Fibroblast of upper back skin (primary cell): Measurements from ENCODE around the gene KCNG4.
A peak's percentile ranks its signal among the peaks of the same experiment; 100 is the strongest.
"Not testable (repeated sequence)": the region's sequence is repeated elsewhere in the genome, so short reads cannot be mapped to it uniquely, and the experiment has no call there.

Source experiments
- DNase-seq: peaks from one replicate; pipeline ENCODE4 v3.0.0-alpha.2; 2013

KCNG4 gene

GRCh38 chr16:84205976-84206691, 33.7 kb downstream of the KCNG4 start:
- DNase-seq: no peak

GRCh38 chr16:84205123-84205522, 34.7 kb downstream of the KCNG4 start:
- DNase-seq: not testable (repeated sequence)

GRCh38 chr16:84204551-84204950, 35.3 kb downstream of the KCNG4 start:
- DNase-seq: not testable (repeated sequence)

DNA sequence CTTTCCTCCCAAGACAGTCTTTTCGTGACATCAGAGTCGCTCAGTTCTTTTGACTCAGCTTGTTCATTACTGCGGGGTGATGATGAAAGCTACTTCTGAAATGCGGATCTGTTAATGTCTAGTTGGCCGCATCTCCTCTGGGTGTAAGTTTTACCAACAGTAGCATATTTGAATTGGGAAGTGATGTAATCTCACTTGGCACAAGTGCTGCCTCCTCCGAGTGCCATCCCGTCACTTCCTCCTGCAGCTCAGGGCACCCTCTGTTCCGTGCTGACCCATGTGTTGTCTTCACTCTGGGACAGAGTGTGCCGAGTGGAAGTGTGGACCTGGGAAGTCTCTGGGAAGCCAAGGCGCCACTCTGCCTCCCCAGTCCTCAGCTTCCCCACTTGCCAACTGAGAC, 40.0 kb downstream of the KCNG4 start:
- DNase-seq: no peak

DNA sequence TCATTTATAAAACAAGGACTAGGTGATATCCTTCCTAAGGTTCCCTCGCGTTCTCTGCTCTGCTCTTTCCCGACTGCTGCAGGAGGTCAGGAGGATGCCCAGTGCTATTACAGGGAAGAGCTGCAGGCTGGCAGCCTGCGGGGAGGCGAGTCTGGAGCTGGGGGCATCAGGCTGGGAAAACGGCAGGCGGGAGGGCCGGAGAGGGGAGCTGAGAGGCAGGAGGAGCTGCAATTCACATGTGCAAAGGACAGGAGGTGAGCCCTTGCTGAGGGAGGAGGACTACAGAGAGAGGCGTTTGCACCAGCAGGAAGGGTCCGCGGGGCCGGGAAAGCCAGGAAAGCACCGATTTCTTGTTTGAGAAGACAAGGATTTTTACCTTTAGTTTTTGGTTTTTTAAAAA, 40.7 kb downstream of the KCNG4 start:
- no peak for DNase-seq

- DNase-seq: peak; percentile 59
Measured at GRCh38 chr16:84198401-84198800, 41.4 kb downstream of the KCNG4 start.

DNA sequence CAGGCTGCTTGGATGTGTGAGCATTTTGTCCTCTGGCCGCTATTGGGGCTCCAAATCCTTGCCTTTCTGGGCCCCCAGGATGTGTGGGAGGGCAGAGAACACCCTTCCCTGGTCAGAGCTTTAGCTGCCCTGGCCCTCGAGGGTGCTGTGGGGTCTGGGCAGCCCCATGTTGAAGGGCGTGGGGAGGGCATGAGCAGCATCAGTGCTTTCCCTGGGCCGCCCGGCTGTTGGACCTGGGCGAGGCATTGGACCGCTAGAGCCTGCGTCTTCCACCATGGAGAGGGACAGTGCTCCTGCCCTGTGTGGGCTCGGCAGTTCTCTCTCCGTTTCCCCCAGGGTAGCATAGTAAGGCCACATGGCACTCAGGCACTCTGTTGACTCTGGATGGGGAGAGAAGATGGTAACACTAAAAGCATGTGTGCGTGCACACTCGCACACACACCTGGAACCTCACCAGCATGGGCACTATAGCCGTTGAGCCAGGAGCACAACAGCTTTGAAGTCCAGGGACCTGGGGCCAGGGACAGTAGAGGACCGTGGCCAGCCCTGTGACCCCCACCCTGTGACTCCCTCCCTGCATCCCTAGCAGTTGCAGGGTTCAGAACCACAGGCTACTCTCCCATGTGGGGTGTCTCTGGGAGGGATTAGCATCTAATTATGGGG, 42.2 kb downstream of the KCNG4 start:
- no peak for DNase-seq

DNA sequence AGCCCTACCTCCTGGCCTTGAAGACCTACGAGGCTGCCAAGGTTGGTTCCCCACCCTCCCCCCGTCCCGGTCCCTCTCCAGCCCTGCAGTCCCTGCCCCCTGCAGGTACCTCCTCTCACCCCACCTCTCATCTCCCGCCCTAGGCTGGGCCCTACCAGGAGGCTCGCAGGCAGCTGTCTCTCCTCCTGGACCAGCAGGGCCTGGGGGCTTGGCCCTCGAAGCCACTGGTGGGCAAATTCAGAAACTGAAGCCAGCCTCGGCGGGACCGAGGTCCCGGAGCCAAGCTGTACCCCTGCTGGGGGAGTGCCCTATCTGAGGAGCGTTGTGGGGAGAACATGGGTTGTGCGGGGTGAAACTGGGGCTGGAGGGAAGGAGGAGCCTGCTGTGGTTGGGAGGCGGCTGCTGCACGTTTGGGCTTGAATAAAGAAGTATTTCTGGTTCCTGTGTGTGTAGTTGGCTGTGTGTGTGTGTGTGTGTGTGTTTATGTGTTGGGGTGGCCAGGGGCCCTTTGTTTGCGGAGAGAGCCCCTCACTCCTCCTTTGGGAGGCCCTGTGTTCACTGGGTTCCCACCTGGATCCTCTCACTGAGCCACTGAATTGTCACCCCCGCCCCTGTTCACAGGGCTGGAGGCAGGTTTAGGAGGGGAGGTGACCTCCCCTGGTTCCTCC, 43.0 kb downstream of the KCNG4 start:
- DNase-seq: no peak

GRCh38 chr16:84196101-84196500, 43.7 kb downstream of the KCNG4 start:
- DNase-seq: no peak

- no peak for DNase-seq
Measured at GRCh38 chr16:84195201-84196093, 44.4 kb downstream of the KCNG4 start.

DNA sequence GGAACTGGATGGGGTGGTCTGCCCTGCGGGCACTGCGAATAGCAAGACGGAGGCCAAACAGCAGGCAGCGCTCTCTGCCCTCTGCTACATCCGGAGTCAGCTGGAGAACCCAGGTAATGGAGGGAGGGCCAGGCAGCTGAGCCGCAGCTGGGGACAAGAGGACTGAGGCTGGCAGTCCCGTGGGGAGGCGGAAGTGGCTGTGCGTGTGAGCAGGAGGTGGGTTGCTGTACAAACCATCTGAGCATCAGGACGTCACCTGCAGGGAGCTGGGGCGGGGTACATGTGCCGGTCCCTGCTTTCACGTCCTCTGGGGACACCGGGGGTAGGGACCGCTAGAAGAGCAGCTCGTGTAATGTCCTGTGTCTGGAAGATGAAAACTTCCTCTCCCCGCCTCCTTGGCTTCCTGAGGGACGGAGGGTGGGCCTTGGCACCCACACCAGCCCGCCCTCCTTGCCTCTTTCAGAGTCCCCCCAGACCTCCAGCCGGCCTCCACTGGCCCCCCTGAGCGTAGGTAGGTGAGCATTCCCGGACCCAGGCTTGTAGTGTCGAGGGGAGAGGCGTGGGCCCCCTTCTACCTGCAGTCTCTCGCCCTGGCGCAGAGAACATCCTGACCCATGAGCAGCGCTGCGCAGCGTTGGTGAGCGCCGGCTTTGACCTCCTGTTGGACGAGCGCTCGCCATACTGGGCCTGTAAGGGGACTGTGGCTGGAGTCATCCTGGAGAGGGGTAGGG, 45.2 kb downstream of the KCNG4 start:
- no peak for DNase-seq

- DNase-seq: no peak
Measured at GRCh38 chr16:84194018-84194417, 45.8 kb downstream of the KCNG4 start.

- DNase-seq: no peak
Measured at GRCh38 chr16:84193480-84193879, 46.3 kb downstream of the KCNG4 start.

DNA sequence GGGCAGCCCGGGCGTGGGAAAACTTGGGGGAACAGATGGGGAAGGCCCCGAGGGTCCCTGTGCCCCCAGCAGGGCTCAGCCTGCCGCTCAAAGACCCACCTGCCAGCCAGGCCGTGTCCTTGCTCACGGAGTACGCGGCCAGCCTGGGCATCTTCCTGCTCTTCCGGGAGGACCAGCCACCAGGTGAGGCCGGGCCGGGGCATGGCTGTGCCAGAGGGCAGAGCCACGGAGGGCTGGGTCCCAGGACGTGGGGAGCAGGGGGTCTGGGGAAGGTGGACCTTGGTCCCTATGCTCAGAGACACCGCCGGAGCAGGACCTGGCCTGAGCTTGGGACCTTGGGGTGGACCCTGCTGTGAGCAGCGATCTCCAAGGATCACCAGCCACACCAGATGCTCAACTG, 48.3 kb downstream of the KCNG4 start:
- no peak for DNase-seq

DNA sequence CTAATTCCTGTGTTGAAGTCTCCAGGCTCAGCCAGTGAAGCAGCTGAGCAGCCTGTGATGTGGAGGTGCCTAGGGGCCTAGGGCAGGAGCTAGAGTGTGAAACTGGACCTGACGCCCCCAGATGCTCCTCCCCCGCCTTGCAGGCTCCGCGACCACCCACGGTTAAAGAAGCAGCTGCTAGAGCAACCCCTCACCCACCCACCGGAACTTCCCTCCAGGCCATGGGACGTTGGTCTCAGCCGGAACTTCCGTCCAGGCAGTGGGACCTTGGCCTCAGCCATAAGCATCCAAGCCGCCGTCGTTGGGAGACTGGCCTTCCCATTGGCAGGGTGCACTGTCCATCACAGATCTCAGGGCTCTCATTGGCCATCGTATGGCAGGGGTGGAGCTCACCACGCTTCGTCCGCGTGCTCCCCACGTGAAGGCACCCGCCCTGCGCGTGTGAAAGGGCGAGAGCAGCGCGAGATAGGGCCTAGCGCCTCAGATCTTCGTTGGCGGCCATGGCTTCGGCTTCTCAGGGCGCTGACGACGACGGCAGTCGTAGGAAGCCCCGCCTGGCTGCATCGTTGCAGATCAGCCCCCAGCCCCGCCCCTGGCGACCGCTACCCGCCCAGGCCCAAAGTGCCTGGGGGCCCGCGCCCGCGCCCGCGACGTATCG, 49.0 kb downstream of the KCNG4 start, which contains the start of gene ADAD2:
Gene ADAD2, plus strand, starts transcription at position 427 of the 658 bp plus-strand sequence. Its CDS starts 74 bp downstream, at position 501.
- no peak for DNase-seq

DNA sequence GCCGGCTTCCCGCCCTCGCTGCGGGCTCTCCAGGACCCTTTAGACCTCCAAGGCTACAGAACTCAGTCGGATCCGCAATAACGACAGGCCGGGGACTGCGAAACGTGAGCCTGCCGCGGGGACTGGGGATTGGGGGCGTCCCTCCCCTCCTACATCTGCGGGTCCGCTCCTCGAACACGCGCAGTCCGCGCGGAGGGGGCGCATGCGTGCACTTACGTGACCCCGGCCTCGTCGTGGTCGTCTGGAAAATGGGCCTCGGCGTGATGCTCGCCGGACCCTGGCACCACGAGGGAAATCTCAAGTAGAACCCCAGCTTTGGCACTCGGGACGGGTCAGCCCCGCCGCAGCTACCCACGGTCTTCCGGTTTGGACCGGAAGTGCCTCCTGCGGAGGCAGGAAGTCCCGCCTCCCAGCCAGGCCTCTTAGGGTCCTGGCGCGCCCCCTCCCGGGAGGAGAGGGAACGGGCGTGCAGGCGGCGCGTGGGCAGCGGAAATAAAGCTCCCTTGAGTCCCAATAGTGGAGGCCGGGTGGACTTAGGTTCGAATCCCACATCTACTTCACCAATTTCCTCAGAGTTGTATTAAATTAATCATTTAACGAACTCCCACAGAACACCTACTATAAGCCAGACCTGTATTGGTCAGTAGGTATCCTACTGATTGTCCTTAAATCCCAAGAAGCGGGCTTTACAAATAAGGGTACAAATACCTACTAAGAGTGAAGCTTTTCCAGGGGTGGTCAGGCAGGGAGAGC, 53.0 kb downstream of the KCNG4 start, which contains the start of gene TAF1C:
Gene TAF1C, minus strand, starts transcription at position 373 of the 753 bp plus-strand sequence. CDS start 2,069 bp downstream, outside the sequence.
- peak; percentile 94 for DNase-seq

- DNase-seq: no peak
Measured at GRCh38 chr16:84184775-84185174, 55.0 kb downstream of the KCNG4 start.

GRCh38 chr16:84183911-84184591, 55.8 kb downstream of the KCNG4 start:
- DNase-seq: no peak

DNA sequence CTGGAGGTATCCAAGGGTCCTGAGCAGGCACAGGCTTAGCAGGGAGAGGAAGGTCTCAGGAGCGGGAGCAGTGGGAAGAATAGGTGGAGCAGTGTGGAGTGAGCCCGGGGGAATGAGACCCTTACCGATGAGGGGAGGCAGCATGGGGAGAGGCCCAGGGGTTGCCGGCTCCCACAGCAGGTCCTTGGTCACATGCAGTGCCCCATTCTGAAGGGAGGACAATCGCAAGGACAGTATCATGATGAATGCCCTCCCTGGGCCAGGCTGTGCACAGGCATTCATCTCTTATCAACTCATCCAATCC, 56.3 kb downstream of the KCNG4 start:
- DNase-seq: no peak
